RWPE2 (cell line): Measurements from ENCODE around the gene GAL3ST1.
"Not testable (repeated sequence)": the region's sequence is repeated elsewhere in the genome, so short reads cannot be mapped to it uniquely, and the experiment has no call there.

Experiments
- ATAC-seq: fragments of 200-7000 bp; cut with Tn5 transposase; 3 replicates; pipeline ENCODE4 v1.9.1; 2021; ENCODE audit warnings: low read depth
- DNase-seq: peaks from one replicate; pipeline ENCODE4 v3.0.0-alpha.2; 2020; ENCODE audit warnings: low spot score
- H3K27ac ChIP-seq: fragments of 450-650 bp; 2 replicates; pipeline ENCODE4 v1.5.1; 2017; ENCODE audit warnings: mild to moderate bottlenecking; ENCODE audit not compliant: poor library complexity, severe bottlenecking
- H3K27me3 ChIP-seq: fragments of 250-450 bp; sonication (Bioruptor Pico); 2 replicates; pipeline ENCODE4 v1.5.1; 2021; ENCODE audit warnings: mild to moderate bottlenecking, moderate library complexity; ENCODE audit not compliant: insufficient read depth, poor library complexity, severe bottlenecking
- H3K36me3 ChIP-seq: fragments of 250-450 bp; sonication (Bioruptor Pico); 2 replicates; pipeline ENCODE4 v1.5.1; 2020; ENCODE audit warnings: low read depth, mild to moderate bottlenecking, moderate library complexity
- H3K4me1 ChIP-seq: fragments of 250-450 bp; sonication (Bioruptor Pico); 2 replicates; pipeline ENCODE4 v1.5.1; 2021; ENCODE audit warnings: mild to moderate bottlenecking, moderate library complexity; ENCODE audit not compliant: insufficient read depth, poor library complexity, severe bottlenecking
- H3K4me3 ChIP-seq: fragments of 250-450 bp; sonication (Bioruptor Pico); 2 replicates; pipeline ENCODE4 v1.5.1; 2021; ENCODE audit warnings: mild to moderate bottlenecking, moderate library complexity; ENCODE audit not compliant: severe bottlenecking
- H3K9me3 ChIP-seq: fragments of 250-450 bp; sonication (Bioruptor Pico); 2 replicates; pipeline ENCODE4 v1.5.1; 2021; ENCODE audit warnings: mild to moderate bottlenecking, moderate library complexity; ENCODE audit not compliant: severe bottlenecking
- TF ChIP-seq, protein P1 (sequence below): fragments of 450-650 bp; IDR thresholded peaks from one replicate; pipeline ENCODE4 v1.5.1; 2017; ENCODE audit warnings: mild to moderate bottlenecking, moderate library complexity; ENCODE audit not compliant: poor library complexity, severe bottlenecking

GAL3ST1 gene

DNA sequence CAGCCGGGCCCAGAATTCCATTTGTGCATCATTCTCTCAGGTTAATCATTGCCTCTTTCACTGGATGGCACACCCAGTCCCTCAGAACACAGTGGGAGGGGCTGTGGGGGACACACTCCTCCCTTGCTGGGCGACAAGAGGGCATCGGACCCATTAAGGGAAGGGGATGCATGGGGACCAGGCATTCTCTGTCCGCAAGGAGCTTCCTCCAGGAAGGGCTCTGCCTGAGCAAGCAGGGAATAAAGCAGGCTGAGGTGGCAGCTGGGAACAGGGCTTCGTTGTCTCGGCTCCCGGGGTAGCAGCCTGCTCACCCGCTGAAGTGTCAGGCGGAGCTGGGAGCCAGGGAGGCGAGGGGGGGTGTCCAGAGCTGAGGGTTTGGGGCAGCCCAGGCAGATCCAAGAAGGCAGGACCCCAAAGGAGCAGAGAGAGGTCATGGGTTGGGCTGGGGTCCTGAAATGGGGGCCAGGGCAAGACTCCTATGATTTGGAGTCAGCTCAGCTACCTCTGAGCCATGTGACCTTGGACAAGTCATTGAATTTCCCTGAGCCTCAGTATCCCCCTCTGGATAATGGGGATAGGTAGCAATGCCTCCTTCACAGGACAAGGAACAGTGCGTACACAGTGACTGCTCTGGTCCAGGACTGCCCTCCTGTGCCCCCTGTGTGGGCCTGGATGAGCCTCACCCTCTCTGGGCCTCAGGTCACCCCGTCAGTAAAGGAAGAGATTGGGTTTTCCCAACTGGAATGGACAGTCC is 1.4 kb downstream of the GAL3ST1 start:
- Histone ChIP-seq H3K9me3 (no peaks in the 10 kb centered on the region), H3K4me1 (no peaks in the 10 kb centered on the region), H3K27ac (no peak overlapping the region), H3K36me3 (peaks cover 19% of the 10 kb centered on the region), H3K27me3 (no peaks in the 10 kb centered on the region), H3K4me3 (no peak overlapping the region)
- ATAC-seq (0 out of 3 replicates have a peak, but pooled peaks have one; percentile 18), DNase-seq (no peak)
- TF ChIP-seq, protein P1, sequence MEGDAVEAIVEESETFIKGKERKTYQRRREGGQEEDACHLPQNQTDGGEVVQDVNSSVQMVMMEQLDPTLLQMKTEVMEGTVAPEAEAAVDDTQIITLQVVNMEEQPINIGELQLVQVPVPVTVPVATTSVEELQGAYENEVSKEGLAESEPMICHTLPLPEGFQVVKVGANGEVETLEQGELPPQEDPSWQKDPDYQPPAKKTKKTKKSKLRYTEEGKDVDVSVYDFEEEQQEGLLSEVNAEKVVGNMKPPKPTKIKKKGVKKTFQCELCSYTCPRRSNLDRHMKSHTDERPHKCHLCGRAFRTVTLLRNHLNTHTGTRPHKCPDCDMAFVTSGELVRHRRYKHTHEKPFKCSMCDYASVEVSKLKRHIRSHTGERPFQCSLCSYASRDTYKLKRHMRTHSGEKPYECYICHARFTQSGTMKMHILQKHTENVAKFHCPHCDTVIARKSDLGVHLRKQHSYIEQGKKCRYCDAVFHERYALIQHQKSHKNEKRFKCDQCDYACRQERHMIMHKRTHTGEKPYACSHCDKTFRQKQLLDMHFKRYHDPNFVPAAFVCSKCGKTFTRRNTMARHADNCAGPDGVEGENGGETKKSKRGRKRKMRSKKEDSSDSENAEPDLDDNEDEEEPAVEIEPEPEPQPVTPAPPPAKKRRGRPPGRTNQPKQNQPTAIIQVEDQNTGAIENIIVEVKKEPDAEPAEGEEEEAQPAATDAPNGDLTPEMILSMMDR = no peak

DNA sequence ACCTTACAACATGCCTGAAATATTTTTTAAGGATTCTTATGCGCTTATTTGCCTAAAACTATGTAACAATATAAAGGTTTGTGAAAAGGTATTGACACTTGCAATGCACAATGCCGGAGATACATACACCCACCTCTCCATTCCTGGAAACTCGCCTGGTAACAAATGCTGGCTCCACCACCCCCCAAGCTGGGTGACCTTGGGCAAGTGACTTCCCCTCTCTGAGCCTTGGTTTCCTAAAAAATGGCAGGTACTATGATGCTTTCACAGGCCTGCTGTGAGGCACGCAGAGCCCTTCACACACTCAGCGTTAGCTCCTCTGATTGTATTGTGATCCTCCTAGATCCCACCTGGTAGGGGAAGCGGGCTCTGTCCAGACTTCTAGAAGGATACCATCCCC is 2.3 kb downstream of the GAL3ST1 start:
- DNase-seq (no peak), ATAC-seq (no peak)
- Histone ChIP-seq H3K36me3 (peaks cover 11% of the 10 kb centered on the region), H3K27me3 (no peaks in the 10 kb centered on the region), H3K27ac (no peak overlapping the region), H3K4me1 (no peaks in the 10 kb centered on the region), H3K9me3 (no peaks in the 10 kb centered on the region), H3K4me3 (no peak overlapping the region)
- TF ChIP-seq, protein P1 = no peak

DNA sequence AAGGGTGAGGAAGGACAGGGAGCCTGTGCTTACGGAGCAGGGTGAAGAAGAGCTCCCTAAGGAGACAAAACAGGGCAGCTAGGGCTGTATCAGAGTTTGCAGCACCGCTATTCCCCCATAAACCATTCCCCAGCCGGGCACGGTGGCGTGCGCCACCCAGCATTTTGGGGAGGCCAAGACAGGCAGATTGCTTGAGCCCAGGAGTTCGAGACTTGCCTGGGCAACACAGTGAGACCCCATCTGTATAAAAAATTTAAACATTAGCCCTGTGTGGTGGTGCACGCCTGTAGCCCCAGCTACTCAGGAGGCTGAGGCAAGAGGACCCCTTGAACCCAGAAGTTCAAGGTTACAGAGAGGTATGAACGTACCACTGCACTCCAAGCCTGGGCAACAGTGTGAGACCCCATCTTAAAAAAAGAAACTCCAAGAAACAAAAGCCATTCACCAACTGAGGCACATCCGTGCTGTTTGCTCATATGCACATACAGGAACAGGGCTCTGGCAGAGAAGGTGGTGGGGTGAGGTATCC is 4.7 kb downstream of the GAL3ST1 start:
- Histone ChIP-seq H3K27ac (no peak overlapping the region), H3K4me3 (no peak overlapping the region), H3K27me3 (no peaks in the 10 kb centered on the region), H3K4me1 (no peaks in the 10 kb centered on the region), H3K36me3 (no peaks in the 10 kb centered on the region), H3K9me3 (no peaks in the 10 kb centered on the region)
- TF ChIP-seq, protein P1 = no peak
- ATAC-seq (no peak), DNase-seq (no peak)

DNA sequence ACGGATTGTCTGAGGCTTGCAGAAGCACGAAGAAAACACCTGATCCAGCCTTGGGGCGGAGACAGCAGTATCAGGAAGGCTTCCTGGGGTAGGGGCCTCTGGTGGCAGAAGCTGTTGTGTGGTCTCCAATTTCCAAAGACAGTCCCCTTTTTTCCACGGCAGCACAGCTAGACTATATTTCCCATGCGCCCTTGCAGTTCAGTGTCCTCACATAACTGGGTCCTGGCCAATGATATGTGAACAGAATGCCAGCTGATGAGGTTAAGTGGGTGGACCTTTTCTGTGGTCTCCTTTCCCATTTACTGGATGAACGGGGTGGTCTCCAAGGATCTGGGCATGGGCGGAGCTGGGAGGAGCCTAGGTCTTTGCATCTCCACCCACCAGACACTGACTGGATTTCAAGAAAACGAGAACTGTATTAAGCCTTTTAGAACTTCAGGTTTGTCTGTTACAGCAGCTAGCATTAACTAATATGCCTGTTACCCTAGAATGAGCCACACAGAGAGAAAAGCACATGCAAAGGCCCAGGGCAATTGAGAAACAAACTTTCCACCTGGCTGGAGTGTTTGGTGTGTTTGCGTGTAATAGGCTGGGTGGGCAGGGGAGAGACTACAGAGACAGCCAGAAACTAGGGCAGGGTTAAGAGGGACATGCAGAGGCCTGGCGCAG is 6.2 kb downstream of the GAL3ST1 start:
- TF ChIP-seq, protein P1 = no peak
- H3K36me3 ChIP-seq = no peaks in the 10 kb centered on the region
- H3K27me3 ChIP-seq = no peaks in the 10 kb centered on the region
- no peaks in the 10 kb centered on the region for H3K4me1 ChIP-seq
- no peak for DNase-seq
- no peak for ATAC-seq
- H3K9me3 ChIP-seq = no peaks in the 10 kb centered on the region
- no peak overlapping the region for H3K4me3 ChIP-seq
- H3K27ac ChIP-seq = no peak overlapping the region

DNA sequence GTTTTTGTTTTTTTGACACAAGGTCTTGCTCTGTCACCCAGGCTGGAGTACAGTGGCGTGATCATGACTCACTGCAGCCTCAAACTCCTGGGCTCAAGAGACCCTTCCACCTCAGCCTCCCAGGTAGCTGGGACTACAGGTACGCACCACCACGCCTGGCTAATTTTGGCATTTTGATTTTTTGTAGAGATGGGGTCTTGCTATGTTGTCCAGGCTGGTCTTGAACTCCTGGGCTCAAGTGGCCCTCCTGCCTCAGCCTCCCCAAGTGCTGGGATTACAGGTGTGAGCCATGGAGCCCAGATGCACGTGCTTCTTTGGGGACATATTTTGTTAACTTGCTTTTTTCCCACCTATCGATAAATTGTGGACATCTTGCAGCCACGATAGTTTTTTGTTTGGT is 7.2 kb downstream of the GAL3ST1 start:
- ATAC-seq, DNase-seq: not testable (repeated sequence)

More for the DNA sequence above, 7.2 kb downstream of the GAL3ST1 start:
- not testable (repeated sequence) for H3K9me3 ChIP-seq, H3K36me3 ChIP-seq, H3K27me3 ChIP-seq, H3K4me3 ChIP-seq, H3K27ac ChIP-seq, H3K4me1 ChIP-seq
